ENCODE results near the gene DPP6. TPM values are rescaled to one million over a fixed set of nuclear protein-coding genes. Genes with fewer than 3 reads are reported as not detected.
A peak's percentile ranks its signal among the peaks of the same experiment; 100 is the strongest.

Gene DPP6
- total RNA-seq, 1 donor from 2014 or later, result 56.3 TPM

- no peak for DNase-seq (ENCODE audit: low spot score in 2 of 2)
- no peak for FAIRE-seq
Observed at GRCh38 chr7:154907651-154908620, 855.7 kb downstream of the DPP6 start.

- FAIRE-seq (no peak), DNase-seq (ENCODE audit: low spot score in 2 of 2) (no peak)
Observed at GRCh38 chr7:154909241-154910105, 857.3 kb downstream of the DPP6 start.

GRCh38 chr7:154910125-154910524 is 857.9 kb downstream of the DPP6 start:
- FAIRE-seq, result no peak
- no peak for DNase-seq (ENCODE audit: low spot score in 2 of 2)

GRCh38 chr7:154910977-154911376 is 858.8 kb downstream of the DPP6 start:
- FAIRE-seq, result no peak
- DNase-seq (ENCODE audit: low spot score in 2 of 2), result no peak

- no peak for FAIRE-seq
- no peak for DNase-seq (ENCODE audit: low spot score in 2 of 2)
Observed at GRCh38 chr7:154911411-154911810, 859.2 kb downstream of the DPP6 start.

- DNase-seq (ENCODE audit: low spot score in 2 of 2), result no peak
- FAIRE-seq, result no peak
Observed at GRCh38 chr7:154911862-154912455, 859.8 kb downstream of the DPP6 start.

- FAIRE-seq, result no peak
- no peak for DNase-seq (ENCODE audit: low spot score in 2 of 2)
Observed at GRCh38 chr7:154912871-154913637, 860.9 kb downstream of the DPP6 start.

- peak; percentile 77 to 80 for DNase-seq (ENCODE audit: low spot score in 2 of 2)
- no peak for FAIRE-seq
Observed at GRCh38 chr7:154913638-154914307, 861.6 kb downstream of the DPP6 start.

GRCh38 chr7:154914308-154914995 is 862.3 kb downstream of the DPP6 start:
- no peak for DNase-seq (ENCODE audit: low spot score in 2 of 2)
- FAIRE-seq, result no peak

- FAIRE-seq, result no peak
- no peak for DNase-seq (ENCODE audit: low spot score in 2 of 2)
Observed at GRCh38 chr7:154914996-154915380, 862.8 kb downstream of the DPP6 start.

- FAIRE-seq, result no peak
- DNase-seq (ENCODE audit: low spot score in 2 of 2), result no peak
Observed at GRCh38 chr7:154915600-154915999, 863.4 kb downstream of the DPP6 start.

GRCh38 chr7:154916381-154916780 is 864.2 kb downstream of the DPP6 start:
- FAIRE-seq (no peak), DNase-seq (ENCODE audit: low spot score in 2 of 2) (no peak)

GRCh38 chr7:154916856-154917807 is 864.9 kb downstream of the DPP6 start:
- no peak for FAIRE-seq
- no peak for DNase-seq (ENCODE audit: low spot score in 2 of 2)

GRCh38 chr7:154917808-154918160 is 865.6 kb downstream of the DPP6 start:
- DNase-seq (ENCODE audit: low spot score in 2 of 2) (no peak), FAIRE-seq (no peak)

- FAIRE-seq, result no peak
- no peak for DNase-seq (ENCODE audit: low spot score in 2 of 2)
Observed at GRCh38 chr7:154918266-154918665, 866.1 kb downstream of the DPP6 start.

- DNase-seq (ENCODE audit: low spot score in 2 of 2), result no peak
- no peak for FAIRE-seq
Observed at GRCh38 chr7:154918741-154919140, 866.5 kb downstream of the DPP6 start.

- DNase-seq (ENCODE audit: low spot score in 2 of 2), result no peak
- FAIRE-seq, result no peak
Observed at GRCh38 chr7:154919344-154920225, 867.4 kb downstream of the DPP6 start.
